CD4-positive, alpha-beta T cell treated with Interleukin-17A for 4 hours (primary cell): ENCODE results near the gene ZMIZ1.

Experiments used
- DNase-seq: peaks from one replicate; pipeline ENCODE4 v3.0.0-alpha.2; 2020; ENCODE audit warnings: mixed read lengths

Gene ZMIZ1

DNA sequence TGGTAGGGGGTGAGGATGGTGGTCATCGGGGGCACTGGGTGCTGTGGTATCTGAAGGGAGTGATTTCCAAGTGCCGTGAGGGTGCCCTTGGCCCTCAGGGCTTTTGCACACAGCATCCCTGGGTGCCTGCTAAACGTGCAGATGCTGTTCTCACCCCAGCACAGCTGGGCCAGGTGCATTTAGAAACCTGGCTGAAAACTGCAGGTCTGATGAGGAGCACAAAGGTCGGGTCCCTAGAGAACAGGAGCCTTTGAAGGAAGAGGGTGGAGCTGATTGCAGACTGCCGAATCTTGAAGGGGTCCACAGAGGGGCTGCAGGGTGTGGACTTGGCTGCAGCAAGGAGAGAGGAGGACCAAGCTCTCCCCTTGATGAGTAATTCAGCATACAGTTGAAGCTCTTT, 32.0 kb downstream of the ZMIZ1 start:
- no peak for DNase-seq

- no peak for DNase-seq
These were observed 33.1 kb downstream of the ZMIZ1 start for GRCh38 chr10:79101560-79102497.

GRCh38 chr10:79102498-79102874, 33.7 kb downstream of the ZMIZ1 start:
- DNase-seq = no peak

- no peak for DNase-seq
These were observed 34.4 kb downstream of the ZMIZ1 start for GRCh38 chr10:79103129-79103528.

- no peak for DNase-seq
These were observed 34.8 kb downstream of the ZMIZ1 start for GRCh38 chr10:79103585-79103984.

- no peak for DNase-seq
These were observed 36.5 kb downstream of the ZMIZ1 start for GRCh38 chr10:79105150-79105739.

- no peak for DNase-seq
These were observed 37.1 kb downstream of the ZMIZ1 start for GRCh38 chr10:79105818-79106217.

DNA sequence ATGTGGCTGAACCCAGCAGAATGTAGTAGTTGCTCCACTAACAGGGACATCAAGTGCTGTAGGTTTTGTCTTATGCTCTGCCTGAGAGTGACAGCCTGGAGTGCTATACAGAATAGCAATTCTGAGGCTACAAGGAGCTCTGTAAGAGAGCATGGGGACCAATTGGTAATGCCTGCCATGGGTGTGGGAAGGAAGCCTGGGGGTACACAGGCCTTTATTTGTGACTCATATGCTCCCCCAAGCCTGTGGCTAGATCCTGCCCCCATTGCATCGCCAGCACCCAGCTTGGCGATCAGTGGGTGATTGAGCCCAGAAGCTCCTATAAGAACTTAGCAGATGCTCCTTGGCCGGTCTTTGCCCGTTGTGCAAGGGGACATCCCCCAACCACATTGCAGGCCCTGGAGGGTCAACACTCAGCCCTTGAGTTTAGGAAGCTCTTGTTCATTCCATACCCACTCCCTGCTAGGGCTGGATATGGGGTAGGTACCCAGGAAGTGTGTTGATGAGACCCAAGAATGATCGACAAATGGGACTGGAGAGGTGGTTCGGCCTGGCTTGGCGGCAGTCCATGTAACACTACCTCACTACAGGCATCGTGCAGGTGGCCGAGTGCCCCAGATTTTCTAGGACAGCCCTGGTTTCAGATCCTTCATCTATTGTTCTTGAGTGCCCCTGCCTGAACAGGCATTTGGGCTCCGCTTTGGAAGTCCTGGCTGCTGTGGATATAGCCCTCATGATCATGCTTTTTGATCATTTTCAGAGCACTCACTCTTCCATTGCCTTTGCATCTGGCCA, 37.7 kb downstream of the ZMIZ1 start:
- DNase-seq = no peak

DNA sequence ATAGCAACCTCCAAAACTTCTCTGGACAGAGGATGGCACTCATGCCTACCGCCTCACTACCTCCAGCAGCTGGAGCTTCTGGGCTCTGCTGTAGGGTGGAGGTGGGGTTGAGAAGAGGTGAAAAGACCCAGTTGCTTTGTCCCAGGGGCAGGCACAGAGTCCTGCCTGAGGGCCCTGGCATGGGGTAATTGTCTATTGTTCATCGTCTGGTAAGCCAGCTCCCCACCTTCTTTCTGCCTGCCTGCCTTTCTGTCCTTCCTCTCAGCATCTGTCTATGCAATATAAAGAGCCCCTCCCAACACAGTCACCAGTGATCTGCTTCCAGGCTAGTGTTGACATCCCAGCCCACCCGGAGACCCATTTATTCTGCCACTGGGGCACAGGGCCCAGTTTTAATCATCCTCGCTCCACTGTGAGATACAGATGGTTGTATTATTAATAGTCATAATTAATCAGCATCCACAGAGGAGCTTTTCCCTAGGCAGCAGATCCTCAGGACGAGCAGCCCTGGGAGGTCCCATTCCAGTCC, 39.0 kb downstream of the ZMIZ1 start:
- DNase-seq = no peak

GRCh38 chr10:79108728-79109127, 40.0 kb downstream of the ZMIZ1 start:
- no peak for DNase-seq

DNA sequence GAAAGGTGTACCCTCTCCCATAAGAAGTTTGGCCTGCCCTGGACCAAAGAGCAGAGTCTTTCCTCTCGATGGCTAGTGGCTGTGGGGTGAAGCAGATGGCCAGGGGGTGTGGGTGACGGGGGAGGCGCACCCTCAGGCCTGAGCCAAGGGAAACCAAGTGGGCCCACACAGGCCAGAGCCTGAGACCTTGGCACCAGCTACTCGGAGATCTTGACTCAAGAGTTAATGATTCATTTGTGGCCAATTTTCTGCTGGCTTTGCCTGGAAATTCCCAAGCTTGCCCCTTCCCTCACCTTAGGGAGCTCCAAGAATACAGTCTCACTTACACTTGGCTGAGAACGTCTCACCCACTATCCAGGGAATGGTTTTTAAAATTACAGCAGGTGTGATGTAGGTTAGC, 42.7 kb downstream of the ZMIZ1 start:
- no peak for DNase-seq

DNA sequence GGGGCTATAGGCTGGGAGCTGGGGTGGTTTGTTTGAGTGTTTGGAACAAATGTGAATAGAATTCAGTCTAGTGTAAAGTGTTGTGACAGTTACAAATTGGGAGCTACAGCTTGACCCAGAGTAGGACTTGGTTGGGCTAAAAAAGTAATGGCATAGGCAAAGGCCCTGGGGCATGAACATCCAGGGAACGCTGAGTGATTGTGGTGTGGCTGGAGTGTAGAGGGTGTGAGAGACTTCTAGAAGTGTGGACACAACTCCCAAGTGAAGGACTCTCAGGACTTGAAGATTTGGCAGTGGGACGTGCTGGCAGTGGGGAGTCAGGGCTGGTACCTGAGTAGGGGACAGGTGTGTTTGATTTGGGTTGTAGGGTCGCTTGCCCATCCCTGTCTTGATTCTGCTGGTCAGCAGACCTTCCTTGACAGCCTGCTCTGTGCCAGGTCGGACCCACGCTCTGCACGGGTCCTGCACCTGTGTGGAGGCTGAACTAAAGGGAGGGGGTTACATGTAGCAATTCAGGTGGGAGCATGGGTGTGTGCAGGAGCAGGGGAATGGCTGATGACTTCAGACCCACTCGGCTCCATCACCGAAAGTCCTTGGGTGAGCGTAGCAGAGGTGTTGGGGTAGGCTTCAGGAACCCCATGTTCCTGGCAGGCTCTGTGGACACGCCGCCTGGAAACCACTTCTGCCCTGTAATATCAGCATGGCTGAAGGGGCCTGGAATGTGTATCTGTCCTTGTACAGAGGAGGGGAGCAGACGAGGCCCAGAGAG, 43.3 kb downstream of the ZMIZ1 start:
- DNase-seq = no peak

- DNase-seq = no peak
These were observed 44.2 kb downstream of the ZMIZ1 start for GRCh38 chr10:79112881-79113431.

DNA sequence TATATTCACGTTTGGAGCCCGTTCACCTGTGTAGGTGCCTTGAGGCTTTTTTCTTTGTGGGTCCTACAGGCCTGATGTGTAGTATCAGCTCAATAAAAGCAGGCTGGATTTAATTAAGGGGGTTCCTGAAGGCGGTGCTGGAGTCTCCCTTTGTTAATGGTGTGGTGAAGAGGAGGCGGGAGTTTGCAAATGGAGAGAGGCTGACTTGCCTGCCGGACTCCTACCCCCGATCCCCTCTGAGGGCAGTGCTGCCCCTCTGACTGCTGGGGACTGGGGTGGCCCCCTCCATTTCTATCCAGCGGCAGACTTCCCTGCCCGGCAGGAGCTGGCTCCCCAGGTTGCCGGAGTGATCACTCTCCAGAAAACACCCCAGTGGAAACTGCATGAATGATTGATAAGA, 45.1 kb downstream of the ZMIZ1 start:
- DNase-seq = no peak

GRCh38 chr10:79115302-79115701, 46.5 kb downstream of the ZMIZ1 start:
- DNase-seq = no peak

GRCh38 chr10:79116368-79116767, 47.6 kb downstream of the ZMIZ1 start:
- DNase-seq = no peak

GRCh38 chr10:79116801-79117723, 48.3 kb downstream of the ZMIZ1 start:
- no peak for DNase-seq

DNA sequence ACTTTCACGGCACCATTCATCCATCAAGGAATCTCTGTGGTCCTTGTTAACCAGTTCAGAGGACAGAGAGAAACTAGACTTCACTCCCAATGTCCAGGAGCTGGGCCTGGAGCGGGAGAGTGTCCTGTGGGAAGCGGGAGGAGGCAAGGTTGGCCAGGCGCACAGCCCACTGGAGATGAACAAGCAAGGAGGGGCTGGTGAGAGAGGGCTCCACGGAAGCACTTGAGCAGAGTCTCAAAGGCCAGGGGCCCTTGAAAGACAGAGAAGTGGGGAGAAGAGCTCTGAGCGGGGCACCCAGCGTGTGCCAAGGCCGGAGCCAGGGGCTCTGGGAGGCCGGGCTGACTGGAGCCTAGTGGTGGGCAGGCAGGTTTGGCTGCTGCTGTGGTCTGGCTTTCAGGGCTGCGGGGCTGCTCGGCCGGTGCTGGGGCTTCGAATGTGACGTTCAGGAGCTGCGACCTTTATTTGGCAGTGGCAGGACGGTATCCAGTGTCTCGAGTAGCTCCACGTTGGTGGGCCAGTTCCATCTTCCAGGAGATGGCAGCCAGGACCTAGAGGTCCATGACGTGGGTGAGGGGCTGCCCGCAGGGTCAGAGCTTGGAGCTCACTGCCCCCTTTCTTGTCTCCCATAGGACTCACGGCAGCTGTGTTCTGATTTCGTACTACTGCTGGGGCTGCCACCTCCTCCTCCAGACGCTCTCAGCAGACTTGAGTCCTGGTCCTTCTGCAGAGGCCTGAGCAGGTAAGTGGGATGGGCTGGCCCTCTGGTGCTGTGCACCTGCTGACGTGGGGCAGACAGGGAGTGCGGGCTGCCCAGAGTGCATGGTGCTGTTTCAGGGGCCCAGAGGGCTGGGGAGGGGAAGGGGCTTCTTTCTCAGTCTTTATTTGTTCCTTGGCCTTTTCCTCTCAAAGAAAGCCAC, 49.8 kb downstream of the ZMIZ1 start:
- DNase-seq = no peak

GRCh38 chr10:79119306-79119705, 50.5 kb downstream of the ZMIZ1 start:
- no peak for DNase-seq

DNA sequence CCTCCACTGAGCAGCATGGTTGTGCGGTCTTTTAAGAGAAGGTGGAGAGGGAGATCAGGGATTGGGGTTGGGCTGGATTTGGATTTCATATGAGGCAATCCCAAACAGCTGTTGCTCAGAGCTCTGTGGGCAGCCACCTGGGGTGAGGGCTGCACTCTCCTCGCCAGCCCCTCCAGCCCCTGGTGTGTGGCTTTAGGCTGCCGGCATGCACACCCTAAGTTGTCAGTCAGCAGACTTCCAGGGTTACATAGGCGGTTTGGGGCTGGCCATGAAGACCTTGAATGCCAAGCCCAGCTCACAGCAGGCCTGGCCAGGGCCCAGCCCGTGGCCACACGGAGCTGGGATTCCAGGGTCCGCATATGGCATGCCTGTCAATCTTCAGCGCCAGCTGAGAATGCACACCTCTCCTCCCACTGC, 54.8 kb downstream of the ZMIZ1 start:
- no peak for DNase-seq
